ENCODE measurements around the gene ST3GAL3. TPM values are rescaled to one million over a fixed set of nuclear protein-coding genes. Genes with fewer than 3 reads are reported as not detected.

Gene ST3GAL3
- total and polyA plus RNA-seq, 2 donors (not counting 3 experiments of a cell fraction or from before 2014, with no cell fraction given) = 14.3 to 35.8 TPM

- dilution Hi-C loops (cut with MboI; ENCODE audit: extremely low pct_ligation_motif_present, low sequenced_read_pairs) (no loop called here), intact Hi-C loops (cut with micrococcal nuclease) (no loop called here)
- H3K4me3 ChIP-seq (replicated peaks in 1 of 3; ENCODE audit: insufficient read depth in 1 of 3, low read depth in 1 of 3, low read length in 3 of 3) = no peak overlapping the region
- FAIRE-seq = no peak
- H3K9ac ChIP-seq (replicated peaks; ENCODE audit: extremely low read depth, insufficient read depth, low read length) = no peak overlapping the region
- H4K20me1 ChIP-seq (replicated peaks; ENCODE audit: control insufficient read depth, extremely low read depth, insufficient read depth, low read length) = no peaks in the 10 kb centered on the region
- peaks cover 5 to 35% of the 10 kb centered on the region in 2 experiments for H3K36me3 ChIP-seq (ENCODE audit: control insufficient read depth in 2 of 2, extremely low read depth in 1 of 2, insufficient read depth in 2 of 2, low read length in 2 of 2)
- no peaks in the 10 kb centered on the region for H3K9me3 ChIP-seq (replicated peaks; ENCODE audit: control insufficient read depth, insufficient read depth, low read length)
- TF ChIP-seq MYC (IDR thresholded peaks at IDR 0.05; ENCODE audit: low read depth, low read length) = no peak
- TF ChIP-seq JUN (IDR thresholded peaks at IDR 0.05; ENCODE audit: borderline replicate concordance, insufficient read depth, insufficient read length, low read depth) = no peak
- TF ChIP-seq FOS (IDR thresholded peaks at IDR 0.05; ENCODE audit: borderline replicate concordance, insufficient read depth, low read length) = no peak
- no peak for TF ChIP-seq EZH2 (IDR thresholded peaks at IDR 0.05; ENCODE audit: borderline replicate concordance, low read depth, low read length, severe bottlenecking)
- no peak for TF ChIP-seq POLR2AphosphoS5 (IDR thresholded peaks at IDR 0.05; ENCODE audit: insufficient read depth, low read depth, low read length)
- TF ChIP-seq, protein P1, sequence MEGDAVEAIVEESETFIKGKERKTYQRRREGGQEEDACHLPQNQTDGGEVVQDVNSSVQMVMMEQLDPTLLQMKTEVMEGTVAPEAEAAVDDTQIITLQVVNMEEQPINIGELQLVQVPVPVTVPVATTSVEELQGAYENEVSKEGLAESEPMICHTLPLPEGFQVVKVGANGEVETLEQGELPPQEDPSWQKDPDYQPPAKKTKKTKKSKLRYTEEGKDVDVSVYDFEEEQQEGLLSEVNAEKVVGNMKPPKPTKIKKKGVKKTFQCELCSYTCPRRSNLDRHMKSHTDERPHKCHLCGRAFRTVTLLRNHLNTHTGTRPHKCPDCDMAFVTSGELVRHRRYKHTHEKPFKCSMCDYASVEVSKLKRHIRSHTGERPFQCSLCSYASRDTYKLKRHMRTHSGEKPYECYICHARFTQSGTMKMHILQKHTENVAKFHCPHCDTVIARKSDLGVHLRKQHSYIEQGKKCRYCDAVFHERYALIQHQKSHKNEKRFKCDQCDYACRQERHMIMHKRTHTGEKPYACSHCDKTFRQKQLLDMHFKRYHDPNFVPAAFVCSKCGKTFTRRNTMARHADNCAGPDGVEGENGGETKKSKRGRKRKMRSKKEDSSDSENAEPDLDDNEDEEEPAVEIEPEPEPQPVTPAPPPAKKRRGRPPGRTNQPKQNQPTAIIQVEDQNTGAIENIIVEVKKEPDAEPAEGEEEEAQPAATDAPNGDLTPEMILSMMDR (IDR thresholded peaks at IDR 0.05; ENCODE audit: extremely low read depth in 1 of 2, insufficient read depth in 1 of 2, low read depth in 1 of 2, low read length in 2 of 2) = no peak
- no peak for TF ChIP-seq GATA2 (IDR thresholded peaks at IDR 0.05; ENCODE audit: insufficient read depth, insufficient read length, low read depth, low read length)
- no peak for TF ChIP-seq MAX (IDR thresholded peaks at IDR 0.05; ENCODE audit: insufficient read depth, insufficient read length)
- H3K4me1 ChIP-seq (ENCODE audit: control insufficient read depth, extremely low read depth, insufficient read depth, low read length) = no peaks in the 10 kb centered on the region
- H3K4me2 ChIP-seq (ENCODE audit: insufficient read depth, low read length) = no peak overlapping the region
- H2AFZ ChIP-seq (ENCODE audit: low read depth, low read length) = no peak overlapping the region
- no peak overlapping the region for H3K27ac ChIP-seq (ENCODE audit: insufficient read depth, low read depth, low read length)
- no peaks in the 10 kb centered on the region for H3K9me1 ChIP-seq (replicated peaks; ENCODE audit: control insufficient read depth, extremely low read depth, insufficient read depth, low read length)
- BruUV-seq (replicated peaks) = no TSS peak
- DNase-seq (ENCODE audit: low read depth, low spot score) = no peak
- H3K79me2 ChIP-seq (ENCODE audit: control insufficient read depth, insufficient read depth, low read length) = no peaks in the 10 kb centered on the region
- H3K27me3 ChIP-seq (ENCODE audit: control insufficient read depth in 2 of 2, insufficient read depth in 2 of 2, low read length in 2 of 2) = no peaks in the 10 kb centered on the region
- ChIA-PET CTCF (no interaction called here), POLR2A (no interaction called here)
Measured at GRCh38 chr1:43960798-43961197, 253.5 kb downstream of the ST3GAL3 start.
